Stimulated activated CD8-positive, alpha-beta memory T cell treated with anti-CD3 and anti-CD28 coated beads, Interleukin-7, amount 100 ng/mL, for 24 hours (primary cell): ENCODE data around the gene LYPD4.
"Not testable (repeated sequence)": the region's sequence is repeated elsewhere in the genome, so short reads cannot be mapped to it uniquely, and the experiment has no call there.

ENCODE experiments used
- DNase-seq: peaks from one replicate; pipeline ENCODE4 v3.0.0-alpha.2; 2020; ENCODE audit warnings: low read depth

The LYPD4 gene, protein sequence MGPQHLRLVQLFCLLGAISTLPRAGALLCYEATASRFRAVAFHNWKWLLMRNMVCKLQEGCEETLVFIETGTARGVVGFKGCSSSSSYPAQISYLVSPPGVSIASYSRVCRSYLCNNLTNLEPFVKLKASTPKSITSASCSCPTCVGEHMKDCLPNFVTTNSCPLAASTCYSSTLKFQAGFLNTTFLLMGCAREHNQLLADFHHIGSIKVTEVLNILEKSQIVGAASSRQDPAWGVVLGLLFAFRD

DNA sequence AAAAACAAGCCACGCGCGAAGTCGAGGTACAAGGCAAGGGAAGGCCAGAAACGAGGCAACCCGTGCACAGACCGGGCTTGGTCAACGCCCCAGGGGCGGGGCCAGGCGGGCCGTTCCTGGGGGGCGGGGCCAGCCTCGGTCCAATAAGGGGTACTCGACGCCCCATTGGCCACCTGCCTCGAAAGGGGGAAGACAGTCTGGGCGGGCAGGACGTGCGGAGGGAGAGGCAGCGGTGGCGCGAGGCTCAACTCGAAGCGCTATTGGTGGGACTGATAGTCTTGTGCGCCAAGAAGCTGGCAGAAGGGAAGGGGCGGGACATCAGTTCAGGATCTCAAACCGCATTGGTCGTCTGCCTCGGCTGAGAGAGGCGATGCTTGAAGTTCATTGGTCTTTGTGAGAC, at the start of gene LYPD4:
Gene LYPD4, minus strand, starts transcription at position 83 of the 400 bp plus-strand sequence. CDS start 5,398 bp downstream, outside the sequence.
- DNase-seq = no peak

DNA sequence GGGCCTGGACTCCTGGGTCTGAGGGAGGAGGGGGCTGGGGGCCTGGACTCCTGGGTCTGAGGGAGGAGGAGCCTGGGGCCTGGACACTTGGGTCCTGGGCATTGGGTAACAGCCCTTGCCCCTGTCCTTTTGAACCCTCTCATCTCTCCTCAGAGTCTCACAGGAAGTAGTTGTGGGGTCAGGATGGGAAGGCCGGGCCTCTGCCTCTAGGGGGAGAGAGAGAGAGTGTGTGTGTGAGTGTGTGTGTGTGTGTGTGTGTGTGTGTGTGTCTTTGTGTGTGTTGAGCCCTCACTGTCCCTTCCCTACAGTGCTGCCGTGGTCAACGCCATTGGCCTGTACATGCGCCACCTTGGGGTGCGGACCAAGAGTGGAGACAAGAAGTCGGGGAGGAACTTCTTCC, 49.4 kb upstream of the LYPD4 start:
- no peak for DNase-seq

DNA sequence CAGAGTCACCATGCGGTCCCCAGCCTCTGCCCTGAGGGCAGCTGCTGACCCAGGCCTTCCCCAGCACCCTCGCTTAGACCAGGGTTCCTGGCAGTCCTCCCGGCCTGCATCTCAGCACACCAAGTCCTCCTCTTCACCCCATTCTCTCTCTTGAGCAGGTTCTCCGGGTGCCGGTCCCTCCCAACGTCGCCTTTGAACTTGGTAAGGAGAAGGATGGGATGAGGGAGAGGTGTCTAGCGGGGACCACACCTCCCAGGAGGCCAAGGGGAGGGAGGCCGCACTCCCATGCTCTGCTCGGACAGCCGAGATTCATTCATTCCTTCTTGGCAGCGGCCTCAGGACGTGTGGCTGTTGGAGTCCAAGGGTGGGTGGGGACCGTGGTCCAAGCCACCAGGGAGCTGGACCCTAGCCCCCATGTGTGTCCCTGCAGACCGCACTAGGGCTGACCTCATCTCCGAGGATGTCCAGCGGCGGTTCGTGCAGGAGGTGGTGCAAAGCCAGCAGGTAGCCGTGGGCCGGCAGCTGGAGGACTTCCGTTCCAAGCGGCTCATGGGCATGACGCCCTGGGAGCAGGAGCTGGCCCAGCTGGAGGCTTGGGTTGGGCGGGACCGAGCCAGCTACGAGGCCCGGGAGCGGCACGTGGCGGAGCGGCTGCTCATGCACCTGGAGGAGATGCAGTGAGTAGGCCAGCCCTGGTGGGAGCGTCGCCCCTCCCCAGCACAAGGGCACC, 47.9 kb upstream of the LYPD4 start:
- DNase-seq = no peak

DNA sequence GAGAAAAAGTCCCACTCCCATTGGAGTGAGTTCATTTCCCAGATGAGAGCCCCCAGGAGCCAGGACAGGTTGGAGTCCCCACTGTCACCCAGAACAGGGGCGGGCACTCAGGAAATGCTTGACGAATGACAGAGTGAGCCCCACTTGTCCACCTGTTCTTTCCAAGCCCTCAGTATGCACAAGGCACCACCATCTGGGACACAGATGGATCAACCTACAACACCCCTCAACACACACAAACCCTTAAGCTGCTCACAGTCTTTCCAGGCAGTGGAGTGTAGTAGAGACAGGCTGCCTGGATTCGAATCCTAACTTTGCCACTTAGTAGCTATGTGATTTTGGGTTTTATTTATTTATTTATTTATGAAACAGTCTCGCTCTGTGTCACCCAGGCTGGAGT, 46.5 kb upstream of the LYPD4 start:
- DNase-seq = no peak

DNA sequence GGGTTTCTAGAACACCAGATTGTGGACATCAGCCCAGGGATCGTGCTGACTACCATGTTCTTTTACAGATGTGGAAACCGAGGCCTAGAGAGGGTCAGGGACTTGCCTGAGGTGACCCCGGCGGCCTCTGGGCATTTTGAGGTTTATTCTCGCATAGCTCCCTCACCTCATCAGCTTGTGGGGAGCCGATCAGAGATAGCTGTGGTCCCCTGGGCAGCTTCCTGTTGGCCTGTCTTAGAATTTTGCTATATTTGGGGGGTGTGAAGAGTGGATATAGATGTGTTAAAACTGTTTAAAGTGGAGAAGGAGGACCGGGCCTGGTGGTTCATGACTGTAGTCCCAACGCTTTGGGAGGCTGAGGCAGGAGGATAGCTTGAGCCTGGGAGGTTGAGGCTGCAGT, 45.4 kb upstream of the LYPD4 start:
- DNase-seq = no peak

DNA sequence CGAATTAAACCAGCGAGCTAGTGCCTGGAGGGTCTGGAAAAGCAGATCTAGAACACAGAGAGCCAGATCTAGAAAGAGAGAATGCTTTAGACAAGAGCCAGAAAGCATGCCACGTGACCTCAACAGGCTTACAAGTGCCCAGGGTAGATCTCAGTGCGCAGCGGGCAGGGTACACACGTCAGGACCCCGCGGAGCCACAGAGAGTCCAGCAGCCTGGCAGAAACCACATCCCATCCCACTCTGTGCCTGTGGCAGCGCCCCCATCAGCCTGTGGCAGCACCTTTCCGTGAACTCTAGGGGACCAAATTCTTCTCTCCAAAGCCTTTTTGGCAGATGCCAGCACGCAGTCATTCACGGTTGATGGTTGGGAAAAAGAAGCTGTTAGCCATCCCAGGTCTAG, 44.4 kb upstream of the LYPD4 start:
- no peak for DNase-seq

DNA sequence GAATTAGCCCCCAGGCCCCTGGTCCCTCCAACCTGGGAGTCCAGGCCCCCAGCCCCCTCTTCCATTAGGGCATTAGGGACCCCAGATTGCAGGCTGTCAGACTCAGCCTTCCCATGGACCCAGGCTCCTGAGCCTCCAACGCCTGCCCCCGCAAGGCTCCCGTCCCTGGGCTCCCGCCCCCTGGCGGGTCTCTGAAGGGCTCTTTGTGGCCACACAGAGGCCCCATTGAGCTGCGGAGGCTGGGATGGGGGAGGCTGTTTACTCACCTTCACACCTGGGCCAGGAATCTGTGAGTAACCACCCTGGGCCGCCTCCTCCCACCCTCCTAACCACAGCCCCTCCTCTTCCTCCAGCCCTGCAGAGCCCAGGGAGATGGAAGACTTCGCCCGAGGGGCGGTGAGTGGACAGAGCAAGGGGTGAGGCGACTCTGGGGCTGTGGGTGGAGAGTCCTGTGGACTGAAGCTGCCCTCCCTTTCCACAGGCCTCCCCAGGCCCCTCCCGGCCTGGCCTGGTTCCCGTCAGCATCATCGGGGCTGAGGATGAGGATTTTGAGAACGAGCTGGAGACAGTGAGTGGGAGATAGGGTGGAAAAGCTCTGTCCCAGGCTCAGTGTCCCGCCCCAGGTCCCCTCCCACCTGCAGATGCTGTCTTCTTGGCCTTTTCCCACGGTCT, 43.4 kb upstream of the LYPD4 start:
- DNase-seq = peak; percentile 72

- no peak for DNase-seq
These were observed 42.6 kb upstream of the LYPD4 start for GRCh38 chr19:41886761-41887710.

DNA sequence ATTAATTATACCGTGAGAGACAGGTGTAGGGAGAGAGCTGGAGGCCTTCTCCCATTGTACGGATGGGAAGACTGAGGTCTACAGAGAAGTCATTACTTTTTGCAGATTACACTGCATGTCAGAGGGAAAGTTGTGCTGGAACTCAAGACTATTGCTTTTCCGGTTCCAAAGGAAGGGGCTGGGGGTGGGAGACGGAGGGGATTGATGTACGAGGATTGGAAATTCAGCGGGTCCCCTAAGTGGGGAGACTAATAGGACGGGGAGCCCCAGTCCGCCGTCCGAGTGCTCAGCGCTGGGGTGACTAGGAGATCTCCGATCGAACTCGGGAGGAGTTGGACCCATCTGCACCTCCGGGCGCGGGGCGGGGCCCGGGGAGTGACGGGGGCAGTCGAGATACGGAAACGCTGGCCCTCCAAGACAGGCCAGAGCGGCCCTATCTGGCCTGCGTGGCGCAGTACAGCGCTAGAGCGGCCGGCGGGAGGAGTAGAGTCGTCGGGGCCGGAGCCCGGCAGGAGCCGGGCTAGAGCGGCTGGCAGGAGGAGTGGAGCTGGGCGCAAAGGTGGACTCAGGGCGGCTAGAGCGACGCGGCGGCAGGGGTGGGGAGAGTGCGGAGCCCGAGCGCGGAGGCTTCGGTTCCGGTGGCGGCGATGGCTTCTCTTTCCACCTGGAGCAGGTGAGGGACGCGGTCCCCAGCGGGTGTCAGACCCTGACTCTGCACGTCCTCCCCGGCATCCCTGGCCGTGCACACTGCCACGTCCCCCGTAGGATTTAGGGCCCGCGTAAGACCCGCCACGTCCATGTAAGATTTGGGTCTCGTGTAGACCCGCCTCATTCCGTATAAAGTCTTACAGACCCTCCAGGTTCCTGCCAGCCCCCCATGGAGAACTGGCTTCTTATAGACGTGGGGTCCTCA, 39.6 kb upstream of the LYPD4 start:
- DNase-seq = peak; percentile 81

GRCh38 chr19:41883463-41883820, 39.0 kb upstream of the LYPD4 start:
- DNase-seq = no peak

DNA sequence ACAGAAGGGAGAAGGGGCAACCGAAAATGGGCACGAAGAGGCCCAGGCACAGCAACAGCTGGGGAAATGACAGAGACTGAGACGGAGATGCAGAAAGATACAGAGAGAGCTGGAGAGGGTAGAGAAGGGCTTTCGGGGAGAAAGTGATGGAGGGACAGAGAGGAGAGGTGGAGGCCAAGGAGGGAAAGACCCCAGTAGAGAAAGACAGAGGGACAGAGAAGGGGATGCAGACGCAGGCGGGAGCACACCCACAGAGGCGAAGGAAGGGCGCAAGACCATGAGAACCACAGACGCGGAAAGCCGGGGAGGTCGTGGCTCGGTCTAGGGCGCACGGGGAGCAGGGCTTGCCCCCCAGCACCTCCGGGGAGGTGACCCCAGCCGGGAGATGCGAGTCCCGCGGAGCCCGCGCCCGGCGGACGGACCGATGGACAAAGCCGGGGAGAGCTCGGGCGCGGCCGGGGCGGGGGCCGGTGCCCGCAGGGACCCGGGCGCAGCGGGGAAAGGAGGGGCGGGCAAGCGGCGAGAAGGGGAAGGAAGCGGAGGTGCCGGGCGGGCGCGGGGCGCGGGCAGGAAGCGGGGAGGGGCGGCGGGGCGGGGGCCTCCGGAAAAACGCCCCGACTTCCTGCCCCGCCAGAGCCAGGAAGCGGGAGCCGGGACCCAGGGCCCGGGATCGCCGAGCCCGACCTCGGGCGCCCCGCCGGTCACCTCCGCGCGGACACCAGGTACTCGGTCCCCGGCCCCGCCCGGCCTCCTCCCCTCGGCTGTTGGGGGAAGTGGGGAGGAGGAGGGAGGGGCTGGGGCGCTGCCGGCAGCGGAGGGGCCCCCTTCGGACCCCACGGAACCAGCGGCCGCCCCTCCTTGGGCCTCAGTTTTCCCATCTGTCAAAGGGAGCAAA, 38.3 kb upstream of the LYPD4 start, which contains the start of gene ARHGEF1:
Gene ARHGEF1, plus strand, starts transcription at position 617 of the 895 bp plus-strand sequence. CDS start 4,899 bp downstream, outside the sequence.
- no peak for DNase-seq

GRCh38 chr19:41880329-41880708, 35.8 kb upstream of the LYPD4 start:
- DNase-seq = no peak

DNA sequence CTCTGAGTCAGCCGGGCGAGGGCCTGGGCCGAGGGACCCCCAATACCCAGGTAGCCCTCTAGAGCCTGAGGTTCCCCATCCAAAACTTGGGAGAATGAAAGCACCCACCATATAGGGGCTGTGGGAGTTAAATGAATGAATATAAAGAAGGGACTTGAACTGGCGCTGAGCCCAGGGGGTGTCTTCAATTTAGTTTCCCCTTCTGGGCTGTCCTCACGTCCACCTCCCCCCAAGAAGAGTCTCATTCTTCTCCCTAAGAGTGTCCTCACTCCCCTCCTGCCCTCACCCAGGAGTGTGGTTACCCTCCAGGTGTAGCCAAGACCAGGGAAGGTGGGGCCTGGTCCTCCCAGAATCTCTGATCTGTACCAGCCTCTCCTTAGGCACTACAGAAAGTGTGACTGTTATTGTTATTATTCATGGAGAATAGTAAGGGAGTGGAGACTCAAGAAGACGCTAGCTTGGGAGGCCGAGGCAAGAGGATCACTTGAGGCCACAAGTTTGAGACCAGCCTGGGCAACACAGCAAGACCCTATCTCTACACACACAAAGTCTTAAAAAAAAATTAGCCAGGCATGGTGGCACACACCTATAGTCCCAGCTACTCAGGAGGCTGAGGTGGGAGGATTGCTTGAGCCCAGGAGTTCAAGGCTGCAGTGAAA, 35.3 kb upstream of the LYPD4 start:
- no peak for DNase-seq

GRCh38 chr19:41879080-41879479, 34.6 kb upstream of the LYPD4 start:
- DNase-seq = no peak

DNA sequence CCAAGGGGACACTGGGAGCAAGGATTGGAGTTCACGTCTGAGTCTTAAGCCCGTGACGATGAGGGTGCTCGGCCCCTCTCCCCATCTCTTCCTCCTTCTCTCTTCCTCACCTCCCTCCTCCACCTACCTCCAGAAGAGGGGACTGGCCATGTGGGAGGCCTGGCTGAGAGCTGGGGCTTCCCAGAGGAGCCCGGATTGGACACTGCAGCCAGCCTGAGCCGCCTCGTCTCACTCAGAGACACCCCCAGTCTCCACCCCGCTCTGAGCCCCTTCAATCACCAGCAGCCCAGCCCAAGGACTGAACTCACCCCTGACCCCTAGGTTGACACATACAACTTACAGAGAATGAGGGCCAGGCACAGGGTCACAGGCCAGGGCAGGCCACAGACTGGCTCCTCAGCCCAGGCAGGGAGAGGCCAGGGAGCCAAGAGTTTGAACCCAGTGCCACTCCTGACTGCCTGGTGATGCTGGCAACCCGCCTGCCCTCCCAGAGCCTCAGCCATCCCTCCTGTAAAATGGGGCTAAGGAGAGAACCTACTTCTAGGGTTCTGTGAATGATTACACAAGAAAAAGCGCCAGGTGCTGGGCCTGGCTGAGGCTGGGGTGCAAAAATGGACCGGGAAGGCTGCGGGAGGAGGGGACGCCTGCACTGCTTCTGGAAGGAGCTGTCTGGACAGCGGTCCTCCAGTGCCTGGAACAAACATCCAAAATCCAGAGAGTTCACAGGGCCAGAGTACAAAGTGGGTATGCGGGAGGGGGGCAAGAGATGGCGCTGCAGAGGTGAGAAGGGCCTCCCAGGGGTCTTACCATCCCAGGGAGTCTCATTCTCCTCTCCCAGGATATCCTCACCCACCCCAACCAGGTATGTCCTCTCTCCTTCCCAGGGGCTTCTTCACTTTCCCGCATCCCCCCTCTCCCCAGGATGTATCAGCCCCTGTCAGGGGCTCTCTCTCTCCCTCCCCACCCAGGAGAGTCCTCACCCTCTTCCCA, 33.7 kb upstream of the LYPD4 start:
- no peak for DNase-seq

DNA sequence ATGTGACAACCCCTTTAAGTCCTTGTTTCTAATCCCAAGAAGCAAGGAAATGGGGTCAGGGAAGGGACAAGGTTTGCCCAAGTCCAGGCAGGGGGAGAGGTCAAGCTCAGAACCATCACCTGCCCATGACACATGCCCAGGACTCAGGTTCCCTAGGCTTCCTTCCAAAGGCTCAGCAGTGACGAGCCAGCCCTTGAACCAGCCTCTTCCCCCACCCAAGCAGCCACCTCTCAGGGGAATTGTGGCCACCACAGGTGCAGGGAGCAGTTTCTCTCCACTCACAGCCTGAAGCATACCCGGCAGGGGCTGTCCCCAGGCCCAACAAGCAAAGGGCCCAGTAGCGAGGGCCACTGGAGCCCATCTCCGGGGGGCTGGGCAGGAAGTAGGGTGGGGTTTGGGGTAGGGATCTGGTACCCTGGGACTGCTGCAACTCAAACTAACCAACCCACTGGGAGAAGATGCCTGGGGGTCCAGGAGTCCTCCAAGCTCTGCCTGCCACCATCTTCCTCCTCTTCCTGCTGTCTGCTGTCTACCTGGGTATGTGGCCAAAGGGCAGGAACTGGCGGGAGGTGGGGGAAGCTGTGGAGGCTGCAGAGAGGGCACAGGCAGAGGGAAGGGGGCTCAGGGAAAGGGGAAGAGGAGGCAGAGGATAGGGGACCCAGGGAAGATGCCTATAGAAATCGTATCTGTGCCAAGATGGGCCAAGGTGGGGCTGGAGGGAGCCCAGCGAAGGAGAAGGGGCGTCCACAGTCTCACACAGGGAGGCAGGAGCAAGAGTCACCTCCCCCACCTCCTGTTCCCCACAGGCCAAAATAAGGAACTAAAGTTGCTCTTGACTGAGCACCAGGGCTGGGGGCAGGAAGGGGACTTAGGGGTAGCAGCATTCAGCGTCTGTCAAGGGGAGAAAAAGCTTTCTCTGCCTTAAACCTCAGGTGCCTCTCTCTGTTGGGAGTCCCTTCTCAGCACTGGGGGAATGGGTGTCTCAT, 32.7 kb upstream of the LYPD4 start, which contains the start of gene CD79A:
Gene CD79A, plus strand, starts transcription at position 433 of the 986 bp plus-strand sequence. Its CDS starts 26 bp downstream, at position 459.
- no peak for DNase-seq

GRCh38 chr19:41875973-41876372, 31.5 kb upstream of the LYPD4 start:
- not testable (repeated sequence) for DNase-seq
